OCI-LY3 (cell line): ENCODE data around the gene LRRC46.

Experiments used
- EZH2phosphoT487 ChIP-seq: fragments of 200-600 bp; shearing (Covaris generic); IDR thresholded peaks from 2 replicates; pipeline ENCODE4 v1.6.1; 2018; ENCODE audit warnings: antibody characterized with exemption, mixed run types, low read depth
- TF ChIP-seq, protein P1 (sequence below): fragments of 200-600, 300-600 bp; sonication (generic); IDR thresholded peaks from 2 replicates; pipeline ENCODE4 v1.5.1; 2014; ENCODE audit warnings: antibody characterized with exemption, low read length, low read depth

DNA sequence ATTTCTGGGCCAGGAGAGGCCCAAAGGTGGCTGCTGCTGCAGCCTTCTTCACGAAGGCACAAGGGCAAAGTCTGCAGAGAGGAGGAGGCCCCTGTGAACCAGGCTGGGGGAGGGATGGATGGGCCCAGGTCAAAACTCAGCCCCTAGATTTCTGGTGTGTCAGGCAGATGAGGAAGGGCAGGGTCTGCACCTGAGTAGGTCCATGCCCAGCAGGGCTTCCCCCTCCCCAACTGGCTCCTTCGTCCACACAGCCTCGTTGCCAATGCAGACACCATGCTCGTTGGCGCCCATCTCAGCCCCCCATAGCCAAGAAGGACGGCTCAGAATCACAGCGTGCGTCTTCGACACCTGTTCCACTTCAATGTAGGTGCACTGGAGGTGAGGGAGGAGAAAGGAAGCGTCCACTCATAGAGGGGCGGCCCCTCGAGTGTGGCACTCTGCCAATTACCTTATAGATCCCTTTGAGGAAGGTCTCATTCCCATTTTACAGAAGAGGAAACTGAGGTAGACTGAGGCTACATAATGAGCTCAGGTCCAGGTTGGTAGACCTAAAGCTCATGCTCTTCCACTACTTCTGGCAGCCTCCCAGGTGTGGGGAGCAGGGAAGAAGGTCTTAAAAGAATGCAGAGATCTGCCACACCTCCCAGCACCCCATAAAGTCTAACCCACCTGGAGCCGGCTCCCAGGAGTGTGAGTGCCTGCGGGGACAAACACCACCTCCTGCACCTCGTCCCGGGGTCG lies 8.7 kb downstream of the LRRC46 start:
- TF ChIP-seq, protein P1, sequence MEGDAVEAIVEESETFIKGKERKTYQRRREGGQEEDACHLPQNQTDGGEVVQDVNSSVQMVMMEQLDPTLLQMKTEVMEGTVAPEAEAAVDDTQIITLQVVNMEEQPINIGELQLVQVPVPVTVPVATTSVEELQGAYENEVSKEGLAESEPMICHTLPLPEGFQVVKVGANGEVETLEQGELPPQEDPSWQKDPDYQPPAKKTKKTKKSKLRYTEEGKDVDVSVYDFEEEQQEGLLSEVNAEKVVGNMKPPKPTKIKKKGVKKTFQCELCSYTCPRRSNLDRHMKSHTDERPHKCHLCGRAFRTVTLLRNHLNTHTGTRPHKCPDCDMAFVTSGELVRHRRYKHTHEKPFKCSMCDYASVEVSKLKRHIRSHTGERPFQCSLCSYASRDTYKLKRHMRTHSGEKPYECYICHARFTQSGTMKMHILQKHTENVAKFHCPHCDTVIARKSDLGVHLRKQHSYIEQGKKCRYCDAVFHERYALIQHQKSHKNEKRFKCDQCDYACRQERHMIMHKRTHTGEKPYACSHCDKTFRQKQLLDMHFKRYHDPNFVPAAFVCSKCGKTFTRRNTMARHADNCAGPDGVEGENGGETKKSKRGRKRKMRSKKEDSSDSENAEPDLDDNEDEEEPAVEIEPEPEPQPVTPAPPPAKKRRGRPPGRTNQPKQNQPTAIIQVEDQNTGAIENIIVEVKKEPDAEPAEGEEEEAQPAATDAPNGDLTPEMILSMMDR: no peak
- no peak for TF ChIP-seq EZH2phosphoT487
